ENCODE measurements around the gene ALDH1A1.

DNA sequence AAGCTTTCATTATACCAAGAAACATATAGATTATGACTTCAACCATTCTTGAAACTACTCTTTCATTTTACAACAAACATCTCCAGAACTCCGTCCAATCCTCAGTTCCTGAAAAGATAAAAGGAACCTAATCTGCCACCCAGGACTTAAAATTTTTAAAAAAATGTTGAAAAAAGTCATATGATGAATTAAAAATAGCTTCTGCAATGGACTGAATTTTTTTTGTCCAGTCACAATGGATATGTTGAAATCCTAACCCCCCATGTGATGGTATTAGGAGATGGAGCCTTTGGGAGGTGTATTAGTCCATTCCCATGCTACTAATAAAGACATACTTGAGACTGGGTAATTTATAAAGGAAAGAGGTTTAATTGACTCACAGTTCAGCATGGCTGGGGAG lies 2.7 kb upstream of the ALDH1A1 start:
- TF ChIP-seq CTCF (IDR thresholded peaks at IDR 0.05 in 4 of 5, conservative IDR thresholded peaks at IDR 0.05 in 1 of 5) (no peak), POLR2A (IDR thresholded peaks at IDR 0.05) (no peak)
